ENCODE data around the gene MTMR3.

- no peak for TF ChIP-seq GATA2 (IDR thresholded peaks at IDR 0.05; ENCODE audit: low read depth, low read length)
- no peak for TF ChIP-seq GATA3 (IDR thresholded peaks at IDR 0.05; ENCODE audit: low read depth, low read length)
Measured at GRCh38 chr22:29879753-29880152, 3.2 kb upstream of the MTMR3 start.

Measured in SH-SY5Y (cell line).